Left ventricle myocardium inferior (tissue), 1 donor: ENCODE measurements around the gene KIF6. TPM values are rescaled to one million over a fixed set of nuclear protein-coding genes. Genes with fewer than 3 reads are reported as not detected.

Experiments
- DNase-seq: peaks from one replicate; pipeline ENCODE4 v3.0.0-alpha.2; 2020
- H3K27ac ChIP-seq: fragments of 200-600 bp; replicated peaks from 2 replicates; pipeline ENCODE4 v1.8.0; 2021
- H3K27me3 ChIP-seq: fragments of 200-600 bp; 2 replicates; pipeline ENCODE4 v1.8.0; 2021; ENCODE audit warnings: low read depth
- H3K36me3 ChIP-seq: fragments of 200-600 bp; 2 replicates; pipeline ENCODE4 v1.8.0; 2021
- H3K4me1 ChIP-seq: fragments of 200-600 bp; 2 replicates; pipeline ENCODE4 v1.8.0; 2021
- H3K4me3 ChIP-seq: fragments of 200-600 bp; 2 replicates; pipeline ENCODE4 v1.8.0; 2021; ENCODE audit warnings: mild to moderate bottlenecking, moderate library complexity
- H3K9me3 ChIP-seq: fragments of 200-600 bp; replicated peaks from 2 replicates; pipeline ENCODE4 v1.8.0; 2021
- CTCF ChIP-seq: fragments of 200-600 bp; IDR thresholded peaks from 2 replicates; pipeline ENCODE4 v1.8.0; 2021; ENCODE audit warnings: antibody characterized with exemption, mild to moderate bottlenecking, borderline replicate concordance
- intact Hi-C: fragments of 100-400 bp; cut with micrococcal nuclease; formaldehyde crosslinking; loops from one replicate; pipeline ENCODE4 v1.11.0; 2022
- total RNA-seq: library from RNA; stranded (reverse); fragmentation: NEBNext Ultra II Directional; extraction: Animal tissue kit (Norgen Biotek cat#: 25700); gene quantifications from one replicate; pipeline ENCODE4 v1.2.1, GENCODE V29; 2021
- donor health status: DM: no; HTN: yes; CAD: no; lungs with severe emphysema.

The KIF6 gene
- total RNA-seq, 1 donor from 2014 or later = 0.69 TPM

GRCh38 chr6:39430871-39431523, 294.2 kb downstream of the KIF6 start:
- intact Hi-C loops = no loop called here
- peak overlapping the region; percentile 28 for H3K4me3 ChIP-seq
- H3K27me3 ChIP-seq = no peaks in the 10 kb centered on the region
- TF ChIP-seq CTCF = no peak
- H3K9me3 ChIP-seq = peaks cover 3% of the 10 kb centered on the region
- H3K36me3 ChIP-seq = no peaks in the 10 kb centered on the region
- H3K27ac ChIP-seq = peak overlapping the region; percentile 25
- DNase-seq = peak; percentile 63
- peaks cover 14% of the 10 kb centered on the region for H3K4me1 ChIP-seq

DNA sequence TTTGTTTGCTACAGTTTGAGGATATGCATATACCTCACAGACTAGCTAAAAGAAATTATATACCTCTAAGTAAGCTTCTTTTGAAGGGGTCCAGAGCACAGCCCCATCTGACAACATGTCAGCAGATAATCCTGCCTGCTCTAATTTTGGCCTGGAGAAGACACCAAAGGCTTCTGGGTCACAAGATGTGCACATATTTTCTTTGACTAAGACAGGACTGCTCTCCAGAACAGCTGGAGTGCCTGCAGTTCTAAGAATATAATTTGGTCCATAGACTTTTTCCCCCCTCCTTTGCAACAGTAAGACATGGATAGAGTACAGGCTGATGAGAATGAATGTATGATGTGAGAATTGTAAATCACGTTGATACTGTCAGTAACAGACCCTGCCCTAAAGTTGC, 294.8 kb downstream of the KIF6 start:
- Histone ChIP-seq H3K4me1 (peaks cover 14% of the 10 kb centered on the region), H3K27me3 (no peaks in the 10 kb centered on the region), H3K27ac (peak overlapping the region; percentile 25), H3K4me3 (no peak overlapping the region), H3K36me3 (no peaks in the 10 kb centered on the region), H3K9me3 (no peaks in the 10 kb centered on the region)
- no peak for TF ChIP-seq CTCF
- no peak for DNase-seq
- intact Hi-C loops = no loop called here

- Histone ChIP-seq H3K9me3 (no peaks in the 10 kb centered on the region), H3K36me3 (no peaks in the 10 kb centered on the region), H3K27me3 (no peaks in the 10 kb centered on the region), H3K27ac (no peak overlapping the region), H3K4me1 (peaks cover 14% of the 10 kb centered on the region), H3K4me3 (no peak overlapping the region)
- intact Hi-C loops = no loop called here
- DNase-seq = no peak
- no peak for TF ChIP-seq CTCF
Observed at GRCh38 chr6:39428816-39429215, 296.4 kb downstream of the KIF6 start.

GRCh38 chr6:39428152-39428551, 297.1 kb downstream of the KIF6 start:
- intact Hi-C loops = no loop called here

DNA sequence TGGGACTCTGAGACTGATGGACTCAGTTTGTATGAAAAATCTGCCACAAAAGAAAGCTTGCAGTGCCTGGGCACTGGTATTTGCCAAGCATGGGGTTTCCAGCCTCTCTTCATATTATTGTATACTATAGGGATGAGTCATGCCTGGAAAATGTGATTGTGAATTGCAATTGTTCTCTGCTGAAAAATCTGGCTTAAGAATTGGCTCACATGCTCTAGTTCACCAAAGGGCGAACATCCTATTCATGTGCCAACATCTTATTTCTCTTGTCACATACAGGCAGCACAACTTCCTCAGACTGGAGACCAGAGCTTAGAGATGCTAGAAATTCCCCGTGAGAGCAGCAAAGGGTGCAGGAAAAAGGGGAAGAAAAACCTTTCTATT, 299.1 kb downstream of the KIF6 start:
- intact Hi-C loops = no loop called here
- no peak for DNase-seq
- Histone ChIP-seq H3K27ac (peak overlapping the region; percentile 44), H3K27me3 (no peaks in the 10 kb centered on the region), H3K4me3 (no peak overlapping the region), H3K36me3 (no peaks in the 10 kb centered on the region), H3K9me3 (no peaks in the 10 kb centered on the region), H3K4me1 (peaks cover 24% of the 10 kb centered on the region)
- TF ChIP-seq CTCF = no peak

More at GRCh38 chr6:39428152-39428551, 297.1 kb downstream of the KIF6 start:
- TF ChIP-seq CTCF = no peak
- no peak overlapping the region for H3K4me3 ChIP-seq
- no peak for DNase-seq
- no peaks in the 10 kb centered on the region for H3K9me3 ChIP-seq
- no peaks in the 10 kb centered on the region for H3K36me3 ChIP-seq
- H3K27me3 ChIP-seq = no peaks in the 10 kb centered on the region
- H3K4me1 ChIP-seq = peaks cover 14% of the 10 kb centered on the region
- no peak overlapping the region for H3K27ac ChIP-seq
